ENCODE data around the gene SIGLEC11. TPM values are rescaled to one million over a fixed set of nuclear protein-coding genes. Genes with fewer than 3 reads are reported as not detected.

SIGLEC11 gene
- total and polyA plus RNA-seq, 2 experiments from 2014 or later: not detected

- Mint-ChIP-seq H3K36me3 (ENCODE audit: low read depth) (no peaks in the 10 kb centered on the region; the same call in 1 of the 3 replicates), H3K4me1 (no peaks in the 10 kb centered on the region), H3K9me3 (no peaks in the 10 kb centered on the region), H3K27me3 (ENCODE audit: insufficient read depth, low read depth, poor library complexity) (peaks cover 8% of the 10 kb centered on the region), H3K27ac (no peak overlapping the region), H3K4me3 (no peak overlapping the region)
- ATAC-seq (no peak), DNase-seq (ENCODE audit: low spot score) (no peak)
- Histone ChIP-seq H3K9me2 (ENCODE audit: insufficient read depth) (no peaks in the 10 kb centered on the region), H3K4me2 (no peak overlapping the region), H3K27me3 (ENCODE audit: insufficient read depth) (no peaks in the 10 kb centered on the region), H4K20me1 (replicated peaks; ENCODE audit: insufficient read depth) (no peaks in the 10 kb centered on the region), H3F3A (replicated peaks; ENCODE audit: low read depth) (no peaks in the 10 kb centered on the region), H2AFZ (no peak overlapping the region), H3K36me3 (ENCODE audit: insufficient read depth) (no peaks in the 10 kb centered on the region), H3K4me1 (ENCODE audit: insufficient read depth) (no peaks in the 10 kb centered on the region), H3K4me3 (no peak overlapping the region), H3K79me2 (replicated peaks; ENCODE audit: insufficient read depth) (no peaks in the 10 kb centered on the region), H3K27ac (ENCODE audit: low read depth) (no peak overlapping the region)
- TF ChIP-seq STAT1 (IDR thresholded peaks at IDR 0.05; ENCODE audit: unreplicated experiment): no peak
- TF ChIP-seq ZNF331 (CRISPR knock-in tag; IDR thresholded peaks at IDR 0.05; ENCODE audit: low read depth): no peak
- TF ChIP-seq EZH2 (IDR thresholded peaks at IDR 0.05; ENCODE audit: low read depth, unreplicated experiment): no peak
- TF ChIP-seq CTCF (conservative IDR thresholded peaks at IDR 0.05; ENCODE audit: low read depth in 2 of 2): no peak
- no peak for TF ChIP-seq CREB1 (CRISPR knock-in tag; IDR thresholded peaks at IDR 0.05; ENCODE audit: low read depth)
- no peak for TF ChIP-seq ZNF462 (CRISPR knock-in tag; IDR thresholded peaks at IDR 0.05)
- TF ChIP-seq JUNB (IDR thresholded peaks at IDR 0.05; ENCODE audit: unreplicated experiment): no peak
Observed at GRCh38 chr19:49976496-49976895, 15.5 kb upstream of the SIGLEC11 start.
